Measurements from ENCODE around the gene FKBP5.

FKBP5 gene

DNA sequence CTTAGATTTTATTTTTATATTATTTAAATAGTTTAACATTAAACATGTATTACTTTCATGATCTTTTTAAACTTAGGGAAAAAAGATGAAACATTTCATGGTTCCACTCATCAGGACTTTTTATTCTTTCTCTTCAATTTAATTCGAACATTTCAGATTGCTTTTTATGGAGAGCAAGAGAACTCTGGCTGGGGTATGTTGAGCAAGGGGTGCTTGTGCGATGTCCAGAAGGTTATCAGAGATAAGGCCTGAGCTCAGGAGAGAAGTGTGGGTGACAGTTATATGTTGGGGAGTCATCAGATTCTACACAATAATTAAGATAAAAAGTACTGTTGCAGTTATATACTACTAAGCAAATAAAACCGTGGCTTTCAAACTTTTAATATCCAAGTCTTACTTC is 37.5 kb downstream of the FKBP5 start:
- no peak for DNase-seq

DNA sequence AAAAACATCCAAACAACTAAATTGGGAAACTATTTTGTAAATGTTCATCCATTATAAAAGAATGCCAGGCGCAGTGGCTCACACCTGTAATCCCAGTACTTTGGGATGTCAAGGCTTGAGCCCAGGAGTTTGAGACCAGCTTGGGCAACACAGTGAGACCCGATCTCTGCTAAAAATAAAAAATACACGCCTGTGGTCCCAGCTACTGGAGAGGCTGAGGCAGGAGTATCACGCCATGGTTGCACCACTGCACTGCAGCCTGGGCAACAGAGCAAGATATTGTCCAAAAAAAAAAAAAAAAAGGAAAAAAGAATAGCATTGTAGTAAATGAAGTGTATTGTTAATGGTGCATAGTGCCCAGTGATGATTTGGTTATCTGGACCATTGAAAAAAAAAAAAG is 38.7 kb downstream of the FKBP5 start:
- no peak for DNase-seq

DNA sequence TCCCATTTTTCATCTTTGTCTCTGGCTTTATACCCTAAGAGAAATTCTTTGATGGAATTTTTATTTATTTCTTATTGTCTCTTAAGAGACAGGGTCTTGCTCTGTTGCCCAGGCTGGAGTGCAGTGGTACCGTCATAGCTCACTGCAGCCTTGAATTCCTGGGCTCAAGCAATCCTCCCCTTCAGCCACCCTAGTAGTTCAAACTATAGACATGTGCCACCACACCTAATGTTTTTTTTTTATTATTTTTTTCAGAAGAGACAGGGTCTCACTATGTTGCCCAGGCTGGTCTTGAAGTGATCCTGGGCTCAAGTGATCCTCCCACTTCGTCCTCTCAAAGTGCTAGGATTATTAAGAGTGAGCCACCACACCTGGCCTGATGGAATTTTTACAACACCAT is 40.5 kb downstream of the FKBP5 start:
- DNase-seq: no peak

DNA sequence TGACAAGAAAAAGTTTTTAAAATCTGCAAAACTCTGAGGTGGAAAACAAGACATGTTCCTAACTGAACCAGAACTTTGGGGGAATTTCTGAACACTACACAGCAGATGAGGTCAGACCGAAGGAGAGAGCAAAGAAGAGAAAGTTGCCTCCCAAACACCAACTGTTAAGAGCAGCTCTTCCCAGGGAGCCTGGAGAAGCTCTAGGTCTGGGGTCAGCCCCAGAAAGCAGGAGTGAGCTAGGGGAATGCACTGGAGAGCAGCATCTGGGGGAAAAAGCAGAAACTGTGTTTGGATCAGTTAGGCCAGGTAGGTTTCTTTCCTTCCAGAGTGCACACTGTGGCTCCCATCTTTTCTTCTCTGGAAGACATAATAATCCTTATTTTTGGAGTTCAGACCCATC is 41.3 kb downstream of the FKBP5 start:
- no peak for DNase-seq

DNA sequence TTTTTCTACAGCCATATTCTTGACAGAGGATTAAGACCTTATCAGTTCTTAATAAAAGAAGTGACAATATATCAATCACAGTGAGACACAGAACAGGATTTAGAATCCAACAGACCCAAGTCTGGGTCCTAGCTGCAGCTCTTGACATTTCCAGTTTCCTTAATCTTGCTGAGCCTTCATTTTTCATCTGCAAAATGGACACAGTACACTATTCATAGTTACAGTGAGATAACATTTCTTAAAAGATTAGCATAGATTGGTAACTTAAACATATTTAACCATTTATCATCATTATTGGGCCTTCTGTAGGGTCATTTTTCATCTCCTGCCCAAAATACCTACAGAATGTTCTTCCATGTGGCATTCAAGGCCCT is 45.6 kb downstream of the FKBP5 start:
- DNase-seq: no peak

- DNase-seq: no peak
Measured at GRCh38 chr6:35642471-35643161, 46.1 kb downstream of the FKBP5 start.

GRCh38 chr6:35640017-35640664 is 48.6 kb downstream of the FKBP5 start:
- no peak for DNase-seq

GRCh38 chr6:35638679-35639078 is 50.0 kb downstream of the FKBP5 start:
- DNase-seq: no peak

- DNase-seq: no peak
Measured at GRCh38 chr6:35637911-35638310, 50.8 kb downstream of the FKBP5 start.

- no peak for DNase-seq
Measured at GRCh38 chr6:35635601-35636597, 52.8 kb downstream of the FKBP5 start.

GRCh38 chr6:35634316-35634715 is 54.4 kb downstream of the FKBP5 start:
- no peak for DNase-seq

DNA sequence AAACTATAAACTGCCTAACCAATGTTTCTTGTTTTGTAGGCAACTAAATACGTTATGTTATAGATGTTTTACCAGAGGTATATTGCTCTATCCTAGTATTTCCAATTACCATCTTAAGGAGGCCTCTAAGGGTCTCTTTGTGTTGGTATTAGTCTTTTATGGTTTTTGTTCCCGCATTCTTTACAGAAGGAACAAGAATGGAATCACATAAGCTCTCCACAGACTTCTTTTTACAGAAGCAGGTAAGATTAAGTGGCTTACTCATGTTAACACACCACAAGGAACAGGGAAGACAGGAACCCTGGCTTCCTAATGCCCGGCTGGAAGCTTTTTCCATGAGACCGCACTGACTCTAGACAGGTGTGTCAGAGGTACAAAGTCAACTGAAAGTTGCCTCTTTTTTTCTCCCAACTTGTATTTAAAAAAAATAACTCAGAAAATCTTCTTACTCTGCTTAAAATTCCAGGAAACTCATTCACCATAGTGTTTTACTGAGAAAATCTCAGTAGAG is 55.1 kb downstream of the FKBP5 start:
- no peak for DNase-seq

DNA sequence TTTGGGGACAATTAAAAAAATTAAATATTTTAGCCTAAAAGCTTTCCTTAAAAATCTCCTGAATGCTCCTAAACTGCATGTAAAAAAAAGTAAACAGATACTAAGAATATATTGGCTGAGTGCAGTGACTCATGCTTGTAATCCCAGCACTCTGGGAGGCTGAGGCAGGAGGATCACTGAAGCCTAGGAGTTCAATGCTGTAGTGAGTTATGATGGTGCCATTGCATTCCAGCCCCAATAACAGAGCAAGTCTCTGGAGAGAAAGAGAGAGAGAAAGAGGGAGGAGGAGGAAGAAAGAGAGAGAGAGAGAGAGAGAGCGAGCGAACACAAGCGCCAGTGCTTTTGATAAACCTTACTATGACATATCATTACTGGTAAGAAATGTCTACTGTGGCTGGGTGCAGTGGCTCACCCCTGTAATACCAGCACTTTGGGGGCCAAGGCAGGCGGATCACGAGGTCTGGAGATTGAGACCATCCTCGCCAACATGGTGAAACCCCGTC is 58.8 kb downstream of the FKBP5 start:
- DNase-seq: no peak

- DNase-seq: no peak
Measured at GRCh38 chr6:35626401-35626800, 62.3 kb downstream of the FKBP5 start.

GRCh38 chr6:35624341-35625070 is 64.2 kb downstream of the FKBP5 start:
- DNase-seq: no peak

- no peak for DNase-seq
Measured at GRCh38 chr6:35622283-35622682, 66.4 kb downstream of the FKBP5 start.

GRCh38 chr6:35620706-35621105 is 68.0 kb downstream of the FKBP5 start:
- DNase-seq: no peak

DNA sequence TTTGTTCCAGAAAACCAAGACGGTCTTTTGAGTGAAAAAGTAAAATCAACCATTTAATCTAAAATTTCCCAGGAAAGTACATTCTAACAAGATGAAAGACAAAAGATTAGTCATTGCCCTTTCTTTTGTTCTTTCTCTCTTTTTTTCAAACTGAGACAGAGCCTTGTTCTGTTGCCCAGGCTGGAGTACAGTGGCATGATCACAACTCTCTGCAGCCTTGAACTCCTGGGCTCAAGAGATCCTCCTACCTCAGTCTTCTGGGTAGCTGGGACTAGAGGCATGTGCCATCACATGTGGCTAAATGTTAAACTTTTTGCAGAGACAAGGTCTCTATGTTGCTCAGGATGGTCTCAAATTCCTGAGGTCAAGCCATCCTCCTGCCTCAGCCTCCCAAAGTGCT is 75.0 kb downstream of the FKBP5 start:
- DNase-seq: no peak

DNA sequence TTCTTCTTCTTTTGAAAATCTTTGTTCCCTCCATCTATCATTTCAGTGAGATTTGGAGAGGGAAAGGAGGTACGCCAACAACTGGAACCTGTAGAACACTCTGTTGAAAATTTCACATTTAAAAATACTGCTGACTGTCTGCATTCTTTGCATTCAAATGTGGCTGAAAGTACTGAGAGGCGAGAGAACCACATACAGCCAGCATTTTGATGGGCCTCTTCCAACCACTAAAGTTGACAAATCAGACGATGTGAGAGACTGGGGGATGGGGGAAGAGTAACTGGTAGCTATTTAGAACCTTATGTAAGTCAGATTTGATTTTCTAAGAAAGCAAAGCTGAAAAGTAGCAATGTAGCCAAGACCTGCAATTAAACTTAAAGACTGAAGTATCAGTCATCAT is 77.5 kb downstream of the FKBP5 start:
- no peak for DNase-seq

GRCh38 chr6:35610830-35611229 is 77.9 kb downstream of the FKBP5 start:
- DNase-seq: no peak

DNA sequence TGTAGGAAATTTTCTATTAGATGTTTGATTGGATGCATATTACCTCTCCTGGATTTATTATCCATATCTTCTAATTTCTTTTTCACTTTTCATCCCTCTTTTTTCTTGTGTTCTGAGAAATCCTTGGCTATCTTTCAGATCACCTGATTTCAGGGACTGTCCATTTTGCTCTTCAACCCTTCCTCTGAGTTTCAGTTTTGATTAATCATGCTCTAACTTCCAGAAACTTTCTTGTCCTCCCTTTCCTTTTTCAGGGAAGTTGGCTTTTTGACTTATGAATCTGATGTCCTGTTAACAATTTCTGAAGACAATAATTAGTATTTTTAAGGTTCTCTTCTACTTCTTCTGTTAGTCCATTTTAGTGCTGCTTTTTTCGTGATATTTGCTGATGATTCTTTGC is 79.1 kb downstream of the FKBP5 start:
- DNase-seq: no peak

DNA sequence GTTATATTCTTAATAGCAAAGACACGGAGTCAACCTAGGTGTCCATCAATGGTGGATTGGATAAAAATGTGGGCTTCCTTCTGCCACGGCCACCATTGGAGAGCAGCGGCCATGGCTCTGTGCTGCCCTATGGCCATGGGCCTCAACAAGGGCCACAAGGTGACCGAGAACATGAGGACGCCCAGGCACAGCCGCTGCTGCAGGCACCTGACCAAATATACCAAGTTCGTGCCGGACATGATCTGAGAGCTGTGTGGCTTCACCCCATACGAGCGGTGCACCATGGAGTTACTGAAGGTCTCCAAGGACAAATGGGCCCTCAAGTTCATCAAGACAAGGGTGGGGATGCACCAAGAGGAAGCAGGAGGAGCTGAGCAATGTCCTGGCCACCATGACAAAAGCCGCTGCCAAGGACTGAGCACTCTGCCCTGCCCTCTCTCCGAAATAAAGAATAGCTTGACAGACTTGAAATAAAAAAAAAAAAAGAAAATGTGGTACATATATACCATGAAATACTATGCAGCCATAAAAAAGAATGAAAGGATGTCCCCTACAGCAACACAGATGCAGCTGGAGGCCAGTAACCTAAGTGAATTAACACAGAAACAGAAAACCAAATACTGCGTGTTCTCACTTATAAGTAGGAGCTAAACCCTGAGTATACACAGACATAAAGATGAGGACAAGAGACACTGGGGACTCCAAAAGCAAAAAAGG is 81.0 kb downstream of the FKBP5 start:
- no peak for DNase-seq

Measured in NCI-H446 (cell line).